PFSK-1 (cell line): ENCODE data around the gene TTC34.

Experiments
- POLR2AphosphoS5 ChIP-seq: IDR thresholded peaks from 2 replicates; pipeline ENCODE4 v1.6.1; 2012; ENCODE audit warnings: low read depth, mild to moderate bottlenecking, control low read depth, low read length, moderate library complexity
- REST ChIP-seq, 2 experiments: IDR thresholded peaks; 2 replicates each; pipeline versions ENCODE4 v1.6.1 to v1.8.0; 2011 to 2012; ENCODE audit warnings: low read depth in 2 of 2, low read length in 2 of 2, control low read depth in 1 of 2, inconsistent platforms in 1 of 2, mild to moderate bottlenecking in 1 of 2, moderate library complexity in 1 of 2; ENCODE audit not compliant: insufficient read depth in 1 of 2

DNA sequence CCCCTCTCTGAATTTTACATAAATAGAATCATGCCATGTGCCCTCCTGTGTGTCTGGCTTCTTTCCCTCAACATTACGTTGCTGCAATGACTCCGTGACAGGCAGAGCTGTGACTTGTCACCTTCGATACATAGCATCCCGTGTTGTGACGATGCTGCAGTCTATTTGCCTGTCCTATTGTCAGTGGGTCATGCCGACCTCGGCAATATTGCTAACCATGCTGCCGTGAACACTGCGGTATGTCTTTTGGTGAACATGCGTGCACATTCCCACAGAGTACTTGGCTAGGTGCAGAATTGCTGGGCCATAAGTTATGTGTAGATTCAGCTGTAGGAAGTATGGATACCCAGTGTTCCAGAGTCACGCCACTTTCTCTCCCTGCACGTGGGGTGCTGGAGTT lies 36.3 kb upstream of the TTC34 start:
- no peak for TF ChIP-seq REST (IDR thresholded peaks at IDR 0.05; ENCODE audit: insufficient read depth in 1 of 2, low read depth in 2 of 2, low read length in 2 of 2)
- TF ChIP-seq POLR2AphosphoS5 = no peak
